Testis (tissue), 2 donors: ENCODE measurements around the gene ERBB4.

Source experiments
- CTCF ChIP-seq, 3 experiments: fragments of 450-650 bp in 2 of 3; fragments of 200-600 bp in 1 of 3; sonication (generic) in 1 of 3; IDR thresholded peaks; one replicate each; pipeline ENCODE4 v1.5.1; 2016 to 2019; ENCODE audit warnings: antibody characterized with exemption in 3 of 3, mild to moderate bottlenecking in 2 of 3, moderate library complexity in 1 of 3
- POLR2A ChIP-seq: fragments of 450-650 bp; IDR thresholded peaks from one replicate; pipeline ENCODE4 v1.6.1; 2017; ENCODE audit warnings: antibody characterized with exemption, mild to moderate bottlenecking, moderate library complexity

GRCh38 chr2:212282671-212283261 is 255.8 kb downstream of the ERBB4 start:
- TF ChIP-seq CTCF (IDR thresholded peaks at IDR 0.05) (no peak), POLR2A (no peak)
